Activated naive CD8-positive, alpha-beta T cell (primary cell): ENCODE results near the gene HMGB2.

Experiments
- H3K27ac Mint-ChIP-seq: one replicate; pipeline ENCODE4 v1.8.0; 2021; ENCODE audit warnings: mixed read lengths
- H3K27me3 Mint-ChIP-seq: one replicate; pipeline ENCODE4 v1.8.0; 2021; ENCODE audit warnings: mixed read lengths
- H3K36me3 Mint-ChIP-seq: one replicate; pipeline ENCODE4 v1.8.0; 2021; ENCODE audit warnings: mixed read lengths
- H3K4me1 Mint-ChIP-seq: one replicate; pipeline ENCODE4 v1.8.0; 2021; ENCODE audit warnings: low read depth, mixed read lengths
- H3K4me3 Mint-ChIP-seq: one replicate; pipeline ENCODE4 v1.8.0; 2021; ENCODE audit warnings: mild to moderate bottlenecking, mixed read lengths
- H3K9me3 Mint-ChIP-seq: one replicate; pipeline ENCODE4 v1.8.0; 2021; ENCODE audit warnings: low read depth, mixed read lengths

The HMGB2 gene

GRCh38 chr4:173318648-173319211, 15.4 kb downstream of the HMGB2 start:
- H3K27me3 Mint-ChIP-seq: no peaks in the 10 kb centered on the region
- no peak overlapping the region for H3K27ac Mint-ChIP-seq
- no peaks in the 10 kb centered on the region for H3K36me3 Mint-ChIP-seq
- H3K9me3 Mint-ChIP-seq: no peaks in the 10 kb centered on the region
- H3K4me3 Mint-ChIP-seq: no peak overlapping the region
- H3K4me1 Mint-ChIP-seq: peaks cover 3% of the 10 kb centered on the region

- H3K9me3 Mint-ChIP-seq: no peaks in the 10 kb centered on the region
- H3K4me3 Mint-ChIP-seq: no peak overlapping the region
- peaks cover 3% of the 10 kb centered on the region for H3K4me1 Mint-ChIP-seq
- no peak overlapping the region for H3K27ac Mint-ChIP-seq
- H3K27me3 Mint-ChIP-seq: no peaks in the 10 kb centered on the region
- no peaks in the 10 kb centered on the region for H3K36me3 Mint-ChIP-seq
These were observed 15.9 kb downstream of the HMGB2 start for GRCh38 chr4:173318240-173318639.

GRCh38 chr4:173317004-173317403, 17.2 kb downstream of the HMGB2 start:
- Mint-ChIP-seq H3K4me3 (no peak overlapping the region), H3K4me1 (peaks cover 3% of the 10 kb centered on the region), H3K36me3 (peaks cover 5% of the 10 kb centered on the region), H3K9me3 (no peaks in the 10 kb centered on the region), H3K27me3 (no peaks in the 10 kb centered on the region), H3K27ac (no peak overlapping the region)

GRCh38 chr4:173316060-173316459, 18.1 kb downstream of the HMGB2 start:
- Mint-ChIP-seq H3K36me3 (peaks cover 10% of the 10 kb centered on the region), H3K27ac (no peak overlapping the region), H3K27me3 (no peaks in the 10 kb centered on the region), H3K4me1 (peaks cover 3% of the 10 kb centered on the region), H3K9me3 (no peaks in the 10 kb centered on the region), H3K4me3 (no peak overlapping the region)

- Mint-ChIP-seq H3K9me3 (no peaks in the 10 kb centered on the region), H3K36me3 (peaks cover 16% of the 10 kb centered on the region), H3K27me3 (no peaks in the 10 kb centered on the region), H3K4me3 (no peak overlapping the region), H3K27ac (no peak overlapping the region), H3K4me1 (peaks cover 3% of the 10 kb centered on the region)
These were observed 19.4 kb downstream of the HMGB2 start for GRCh38 chr4:173314715-173315114.

- Mint-ChIP-seq H3K9me3 (no peaks in the 10 kb centered on the region), H3K27me3 (no peaks in the 10 kb centered on the region), H3K4me3 (no peak overlapping the region), H3K4me1 (no peaks in the 10 kb centered on the region), H3K36me3 (peaks cover 18% of the 10 kb centered on the region), H3K27ac (no peak overlapping the region)
These were observed 22.8 kb downstream of the HMGB2 start for GRCh38 chr4:173311368-173311767.

GRCh38 chr4:173307778-173308177, 26.4 kb downstream of the HMGB2 start:
- Mint-ChIP-seq H3K9me3 (no peaks in the 10 kb centered on the region), H3K27ac (no peak overlapping the region), H3K27me3 (no peaks in the 10 kb centered on the region), H3K4me1 (no peaks in the 10 kb centered on the region), H3K36me3 (peaks cover 21% of the 10 kb centered on the region), H3K4me3 (no peak overlapping the region)

- no peak overlapping the region for H3K27ac Mint-ChIP-seq
- H3K4me1 Mint-ChIP-seq: peaks cover 6% of the 10 kb centered on the region
- H3K4me3 Mint-ChIP-seq: no peak overlapping the region
- peaks cover 5% of the 10 kb centered on the region for H3K36me3 Mint-ChIP-seq
- no peaks in the 10 kb centered on the region for H3K27me3 Mint-ChIP-seq
- no peaks in the 10 kb centered on the region for H3K9me3 Mint-ChIP-seq
These were observed 32.5 kb downstream of the HMGB2 start for GRCh38 chr4:173301518-173302201.

- peaks cover 2% of the 10 kb centered on the region for H3K36me3 Mint-ChIP-seq
- H3K27me3 Mint-ChIP-seq: no peaks in the 10 kb centered on the region
- H3K4me1 Mint-ChIP-seq: no peaks in the 10 kb centered on the region
- no peak overlapping the region for H3K27ac Mint-ChIP-seq
- no peaks in the 10 kb centered on the region for H3K9me3 Mint-ChIP-seq
- no peak overlapping the region for H3K4me3 Mint-ChIP-seq
These were observed 39.7 kb downstream of the HMGB2 start for GRCh38 chr4:173294444-173294843.

GRCh38 chr4:173293663-173294062, 40.5 kb downstream of the HMGB2 start:
- Mint-ChIP-seq H3K4me1 (peaks cover 4% of the 10 kb centered on the region), H3K4me3 (no peak overlapping the region), H3K27ac (no peak overlapping the region), H3K27me3 (no peaks in the 10 kb centered on the region), H3K9me3 (no peaks in the 10 kb centered on the region), H3K36me3 (peaks cover 2% of the 10 kb centered on the region)

GRCh38 chr4:173291899-173292298, 42.3 kb downstream of the HMGB2 start:
- Mint-ChIP-seq H3K27ac (no peak overlapping the region), H3K4me3 (no peak overlapping the region), H3K9me3 (no peaks in the 10 kb centered on the region), H3K27me3 (no peaks in the 10 kb centered on the region), H3K4me1 (peaks cover 8% of the 10 kb centered on the region), H3K36me3 (peaks cover 2% of the 10 kb centered on the region)

GRCh38 chr4:173289353-173289727, 44.8 kb downstream of the HMGB2 start:
- Mint-ChIP-seq H3K27me3 (no peaks in the 10 kb centered on the region), H3K4me3 (no peak overlapping the region), H3K36me3 (peaks cover 7% of the 10 kb centered on the region), H3K4me1 (peaks cover 8% of the 10 kb centered on the region), H3K9me3 (no peaks in the 10 kb centered on the region), H3K27ac (no peak overlapping the region)

GRCh38 chr4:173288698-173289352, 45.3 kb downstream of the HMGB2 start:
- peaks cover 7% of the 10 kb centered on the region for H3K36me3 Mint-ChIP-seq
- no peaks in the 10 kb centered on the region for H3K27me3 Mint-ChIP-seq
- H3K9me3 Mint-ChIP-seq: no peaks in the 10 kb centered on the region
- H3K4me1 Mint-ChIP-seq: peaks cover 8% of the 10 kb centered on the region
- H3K27ac Mint-ChIP-seq: no peak overlapping the region
- H3K4me3 Mint-ChIP-seq: no peak overlapping the region

- Mint-ChIP-seq H3K27ac (no peak overlapping the region), H3K4me1 (peaks cover 8% of the 10 kb centered on the region), H3K4me3 (no peak overlapping the region), H3K36me3 (peaks cover 7% of the 10 kb centered on the region), H3K27me3 (no peaks in the 10 kb centered on the region), H3K9me3 (no peaks in the 10 kb centered on the region)
These were observed 45.9 kb downstream of the HMGB2 start for GRCh38 chr4:173288296-173288695.

- Mint-ChIP-seq H3K4me3 (no peak overlapping the region), H3K27ac (no peak overlapping the region), H3K36me3 (peaks cover 7% of the 10 kb centered on the region), H3K9me3 (no peaks in the 10 kb centered on the region), H3K4me1 (peaks cover 8% of the 10 kb centered on the region), H3K27me3 (no peaks in the 10 kb centered on the region)
These were observed 46.7 kb downstream of the HMGB2 start for GRCh38 chr4:173287486-173287885.
